GM18873 (cell line): ENCODE measurements around the gene CAMK2D.

Experiments used
- ATAC-seq: cut with Tn5 transposase; IDR thresholded peaks from one replicate; pipeline ENCODE4 v1.9.1; 2021; ENCODE audit warnings: mild to moderate bottlenecking, moderate library complexity, moderate number of reproducible peaks; ENCODE audit not compliant: unreplicated experiment, low FRiP score

CAMK2D gene

DNA sequence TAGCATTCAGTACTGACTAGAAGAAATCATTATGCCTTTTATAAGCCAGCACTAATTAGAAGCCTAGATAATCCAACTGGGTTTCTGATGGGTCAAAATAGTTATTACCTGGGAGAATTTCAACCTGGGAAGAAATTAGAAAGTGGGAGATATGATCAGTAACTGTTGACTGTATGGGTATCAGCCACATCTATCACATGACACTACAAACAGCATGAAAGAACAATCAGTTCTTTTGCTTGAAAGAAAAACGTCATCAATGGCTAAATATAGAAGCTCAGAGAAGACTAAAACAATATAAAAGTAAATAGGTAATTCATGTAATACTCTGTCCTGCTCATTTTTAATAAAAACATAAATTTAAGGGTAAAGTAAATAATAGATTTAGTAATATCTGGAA lies 145.1 kb downstream of the CAMK2D start:
- ATAC-seq = no peak

DNA sequence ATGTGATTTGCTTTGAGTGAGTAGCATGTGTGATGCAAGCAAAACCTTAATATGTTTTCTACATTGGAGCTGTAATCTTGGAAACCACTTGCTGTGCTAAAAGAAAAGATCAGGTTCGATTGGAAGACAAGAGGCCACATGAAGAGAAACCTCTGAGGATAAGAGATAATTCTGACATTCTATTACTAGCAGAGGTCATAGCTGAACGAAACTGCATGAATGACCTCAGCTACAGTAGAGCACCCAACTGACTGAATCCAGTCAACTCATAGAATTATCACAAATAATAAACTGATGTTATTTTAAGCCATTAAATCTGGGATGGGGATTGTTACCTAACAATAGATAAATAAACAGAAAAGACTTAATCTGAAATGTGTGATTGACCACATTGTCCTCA lies 147.1 kb downstream of the CAMK2D start:
- no peak for ATAC-seq

DNA sequence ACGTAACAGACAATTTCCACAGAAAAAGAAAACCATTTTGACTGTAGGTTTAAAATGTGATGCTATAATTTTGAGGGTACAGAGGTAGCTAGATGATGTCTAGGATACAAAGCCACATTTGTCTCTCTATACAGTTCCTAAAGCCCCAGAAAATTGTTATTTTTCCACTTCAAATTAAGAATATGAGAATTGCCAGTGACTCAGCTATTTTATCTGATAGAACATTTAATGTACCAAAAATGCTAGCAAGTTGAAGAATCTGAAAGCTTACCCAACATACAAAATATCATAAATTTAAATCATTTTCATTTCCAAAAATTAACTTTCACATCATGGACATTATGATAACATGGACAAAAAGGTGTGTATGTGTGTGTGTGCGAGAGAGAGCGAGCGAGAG lies 148.0 kb downstream of the CAMK2D start:
- ATAC-seq = no peak

DNA sequence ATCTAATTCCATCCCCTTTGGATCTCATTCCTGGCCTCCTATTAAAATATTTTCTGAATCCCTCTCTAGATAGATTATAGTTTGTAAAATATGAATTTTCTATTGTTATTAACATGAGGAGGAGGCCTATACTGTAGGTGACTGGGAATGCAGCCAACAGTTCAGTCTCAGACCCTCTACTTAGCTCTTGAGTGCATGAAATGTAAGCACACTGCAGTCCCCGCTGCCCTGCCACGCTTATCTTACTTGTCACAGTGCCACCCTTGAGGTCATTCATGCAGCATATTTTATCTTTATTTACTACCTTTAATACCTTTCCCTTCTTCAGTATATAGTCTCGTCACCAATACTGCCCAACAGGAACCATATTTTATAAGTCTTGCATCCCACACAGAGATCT lies 151.0 kb downstream of the CAMK2D start:
- no peak for ATAC-seq

DNA sequence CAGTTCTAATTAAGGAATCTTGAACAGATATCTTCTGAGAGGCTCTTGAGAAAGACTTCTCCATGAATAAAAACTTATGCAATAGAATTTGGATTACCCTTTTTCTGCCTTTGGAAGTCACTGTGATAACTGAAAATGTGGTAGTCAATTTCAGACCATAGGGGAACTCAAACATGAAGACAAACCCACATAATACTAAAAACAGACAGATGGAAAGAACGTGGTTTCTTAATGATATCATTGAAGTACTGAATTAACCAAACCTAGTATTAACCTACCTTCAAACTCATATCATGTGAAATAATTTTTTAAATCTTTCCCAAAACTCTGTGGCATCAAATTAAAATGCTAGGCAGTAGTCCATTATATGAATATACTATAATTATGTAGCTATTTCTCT lies 153.5 kb downstream of the CAMK2D start:
- no peak for ATAC-seq

DNA sequence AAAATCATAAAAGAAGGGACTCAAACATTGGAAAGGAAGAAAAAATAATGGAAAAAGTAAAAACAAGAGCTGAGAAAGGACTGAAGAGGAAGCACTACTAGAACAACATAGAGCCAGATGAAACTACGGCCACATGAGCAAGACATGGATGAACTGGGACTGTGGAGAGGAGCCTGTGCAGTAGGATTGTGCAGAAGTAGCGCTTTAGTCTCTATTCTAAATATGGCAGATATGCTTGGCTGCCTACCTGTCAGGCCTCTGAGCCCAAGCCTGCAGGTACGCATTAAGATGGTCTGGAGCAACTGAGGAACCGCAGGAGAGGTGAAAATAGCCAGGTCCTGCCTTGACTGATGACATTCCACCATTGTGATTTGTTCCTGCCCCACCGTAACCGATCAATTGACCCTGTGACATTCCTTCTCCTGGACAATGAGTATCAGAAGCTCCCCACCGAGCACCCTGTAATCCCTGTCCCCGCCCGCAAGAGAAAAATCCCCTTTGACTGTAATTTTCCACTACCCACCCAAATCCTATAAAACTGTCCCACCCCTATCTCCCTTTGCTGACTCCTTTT lies 154.3 kb downstream of the CAMK2D start:
- no peak for ATAC-seq

DNA sequence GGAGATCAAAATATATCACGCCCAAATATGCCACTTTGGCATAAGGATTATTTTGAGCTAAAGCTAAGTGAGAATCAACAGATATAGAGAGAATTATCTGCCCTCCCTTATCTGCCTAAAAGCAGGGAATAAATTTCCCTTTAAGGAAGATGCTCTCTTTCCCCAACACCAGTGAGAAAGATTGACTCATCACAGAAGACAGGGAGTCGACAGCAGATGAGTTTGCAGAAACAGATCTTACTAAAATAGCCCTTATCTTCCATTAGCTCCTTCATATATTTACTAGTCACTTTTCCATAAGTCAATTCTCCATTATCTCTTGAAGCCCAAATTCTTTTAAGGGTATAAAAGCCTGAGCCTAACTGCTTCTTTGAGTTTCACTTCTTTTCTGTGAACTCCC lies 156.6 kb downstream of the CAMK2D start:
- no peak for ATAC-seq

GRCh38 chr4:113603911-113604310 lies 157.6 kb downstream of the CAMK2D start:
- no peak for ATAC-seq

DNA sequence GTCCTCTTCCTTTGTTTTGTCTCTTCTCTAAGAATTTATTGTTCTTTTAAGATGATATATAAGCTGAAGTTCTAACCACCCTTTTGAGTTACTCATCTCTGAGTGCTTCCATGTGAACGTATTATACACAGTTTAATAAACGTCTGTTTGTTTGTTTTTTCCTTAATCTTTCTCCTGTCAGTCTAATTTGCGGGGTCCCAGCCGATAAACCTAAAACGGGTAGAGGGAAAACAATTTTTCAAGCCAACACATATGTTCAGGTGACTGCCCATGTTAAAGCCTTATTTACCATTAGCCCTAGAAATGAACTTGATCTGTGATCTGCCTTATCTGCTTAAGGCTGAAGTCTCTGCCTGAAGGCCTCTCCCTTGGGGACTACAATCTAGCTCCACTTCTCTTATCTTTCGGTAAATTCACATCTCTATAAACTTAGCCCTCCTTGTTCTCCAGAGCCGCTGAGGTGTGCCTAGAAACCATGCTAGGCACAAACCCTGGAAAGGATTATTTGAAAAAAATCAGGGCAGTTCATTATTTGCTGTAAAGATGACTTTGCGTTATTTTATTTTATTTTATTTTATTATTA lies 158.8 kb downstream of the CAMK2D start:
- ATAC-seq = no peak

DNA sequence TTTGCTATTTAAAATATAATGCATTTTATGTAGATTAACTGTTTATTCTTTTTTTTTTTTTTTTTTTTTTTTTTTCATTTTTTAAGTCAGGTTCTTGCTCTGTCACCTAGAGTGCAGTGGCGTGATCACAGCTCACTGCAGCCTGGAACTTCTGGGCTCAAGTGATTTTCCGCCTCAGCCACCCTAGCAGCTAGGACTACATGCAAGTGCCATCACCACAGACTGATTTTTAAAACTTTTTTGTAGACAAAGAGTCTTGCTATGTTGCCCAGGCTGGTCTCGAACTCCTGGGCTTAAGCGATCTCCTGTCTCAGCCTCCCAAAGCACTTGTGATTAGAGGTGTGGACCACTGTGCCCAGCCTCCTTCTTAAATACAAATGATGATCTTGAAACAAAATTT lies 159.9 kb downstream of the CAMK2D start:
- no peak for ATAC-seq

DNA sequence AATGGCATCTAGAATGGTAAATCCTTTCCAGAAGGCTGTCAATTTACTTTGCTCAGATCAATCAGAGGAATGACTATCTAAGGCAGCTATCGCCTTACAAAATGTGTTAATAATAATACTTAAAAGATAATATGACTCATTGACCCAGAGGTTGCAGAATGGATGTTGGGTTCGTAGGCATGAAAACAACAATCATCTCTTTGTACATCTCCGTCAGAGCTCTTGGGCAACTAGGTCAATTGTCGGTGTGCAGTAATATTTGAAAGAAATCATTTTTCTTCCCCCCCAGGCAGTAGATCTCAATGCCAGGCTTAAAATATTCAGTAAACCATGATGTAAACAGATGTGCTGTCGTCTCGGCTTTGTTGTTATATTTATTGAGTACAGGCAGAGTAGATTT lies 165.1 kb downstream of the CAMK2D start:
- ATAC-seq = no peak

DNA sequence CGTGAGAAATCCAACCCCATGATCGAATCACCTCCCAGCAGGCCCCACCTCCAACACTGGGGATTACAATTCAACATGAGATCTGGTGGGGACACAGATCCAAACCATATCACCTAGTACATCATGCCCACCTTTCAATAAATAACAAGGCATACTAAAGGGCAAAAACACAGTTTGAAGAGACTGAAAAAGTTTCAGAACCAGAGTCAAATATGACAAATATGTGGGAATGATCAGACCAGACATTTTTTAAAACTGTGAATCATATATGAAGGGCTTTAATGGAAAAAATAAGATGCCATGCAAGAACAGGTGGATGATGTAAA lies 167.3 kb downstream of the CAMK2D start:
- no peak for ATAC-seq

DNA sequence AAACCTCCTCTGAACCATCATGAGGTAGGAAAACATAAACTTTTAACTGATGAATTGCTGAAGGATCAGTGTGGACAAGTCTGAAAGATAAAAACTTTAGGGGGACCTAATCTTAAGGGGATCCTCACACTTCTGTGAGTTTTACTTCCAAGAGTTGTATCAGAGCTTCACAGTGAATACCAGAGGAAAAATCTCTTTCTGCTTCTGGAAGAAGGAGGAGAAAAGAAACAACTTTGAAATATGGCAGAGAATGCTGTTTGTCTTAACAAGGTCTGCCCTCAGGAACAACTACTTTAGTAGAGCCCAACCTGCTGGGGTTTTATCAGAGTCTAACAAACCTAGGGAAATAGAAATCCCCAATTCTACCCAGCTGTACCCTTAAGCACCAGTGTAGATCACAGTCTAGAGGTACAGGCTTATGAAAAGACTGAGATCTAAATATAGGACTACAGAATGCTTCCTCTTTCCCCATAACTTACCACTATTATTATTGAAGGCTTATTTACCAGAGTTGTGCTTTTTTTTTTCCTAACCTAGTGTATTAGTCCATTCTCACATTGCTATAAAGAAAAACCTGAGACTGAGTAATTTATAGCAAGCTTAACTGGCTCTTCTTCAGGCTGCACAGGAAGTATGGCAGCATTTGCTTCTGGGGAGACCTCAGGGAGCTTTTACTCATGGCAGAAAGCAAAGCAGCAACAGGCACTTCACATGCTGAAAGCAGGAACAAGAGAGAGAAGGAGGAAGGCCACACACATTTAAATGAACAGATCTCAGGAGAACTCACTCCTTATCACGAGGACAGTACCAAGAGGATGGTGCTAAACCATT lies 167.9 kb downstream of the CAMK2D start:
- ATAC-seq = peak; percentile 61

DNA sequence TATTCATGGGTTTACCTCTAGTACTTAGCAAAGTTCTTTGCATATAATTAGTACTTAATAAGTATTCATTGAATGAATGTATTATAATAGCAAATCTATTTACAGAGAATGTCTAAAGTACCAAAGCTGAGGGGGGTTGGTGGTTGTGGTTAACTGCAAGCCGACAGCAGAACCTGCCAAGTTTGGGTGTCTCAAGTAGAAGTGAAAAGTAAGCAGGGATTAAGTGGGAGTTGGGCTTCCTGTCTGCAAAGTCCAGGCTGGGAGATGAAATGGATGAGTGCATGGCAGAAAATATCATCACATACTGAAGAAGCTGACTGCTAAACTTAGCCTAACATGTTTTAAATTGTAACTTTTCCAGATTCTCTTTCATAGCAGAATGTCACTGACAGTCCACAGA lies 169.6 kb downstream of the CAMK2D start:
- no peak for ATAC-seq

DNA sequence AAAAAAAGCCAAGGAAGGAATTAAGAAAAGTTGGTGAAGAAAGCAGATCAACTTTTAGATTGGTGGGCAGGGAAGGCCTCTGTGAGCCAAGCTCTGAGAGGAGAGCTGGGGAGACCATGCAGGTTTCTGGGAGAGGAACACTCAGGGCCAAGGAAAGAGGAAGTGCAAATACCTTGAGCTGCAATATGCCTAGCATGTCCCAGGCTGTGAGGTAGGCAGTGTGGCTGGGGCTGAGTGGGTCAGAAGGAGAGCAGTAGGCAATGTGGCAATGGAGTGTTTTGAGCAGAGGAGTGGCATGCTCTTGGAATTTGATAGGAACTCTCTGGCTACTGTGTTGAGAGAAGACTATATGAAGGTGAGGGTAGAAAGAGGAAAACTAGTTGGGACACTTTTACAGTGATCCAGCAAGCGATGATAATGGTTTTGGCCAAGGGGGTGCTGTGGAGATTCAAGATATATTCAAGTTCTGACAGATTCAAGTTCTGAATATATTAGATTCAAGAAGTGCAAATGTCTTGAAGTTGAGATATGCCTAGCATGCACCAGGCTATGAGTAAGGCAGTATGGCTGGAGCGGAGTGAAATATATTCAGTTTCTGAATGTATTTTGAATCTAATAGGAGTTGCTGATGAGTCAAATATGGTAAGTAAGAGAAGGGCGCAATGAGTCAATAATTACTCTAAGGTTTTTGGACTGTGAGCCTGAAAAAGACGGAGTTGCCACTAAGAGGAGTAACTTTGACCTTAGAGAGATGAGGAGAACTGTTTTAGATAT lies 172.5 kb downstream of the CAMK2D start:
- no peak for ATAC-seq

GRCh38 chr4:113587640-113588275 lies 173.8 kb downstream of the CAMK2D start:
- no peak for ATAC-seq

DNA sequence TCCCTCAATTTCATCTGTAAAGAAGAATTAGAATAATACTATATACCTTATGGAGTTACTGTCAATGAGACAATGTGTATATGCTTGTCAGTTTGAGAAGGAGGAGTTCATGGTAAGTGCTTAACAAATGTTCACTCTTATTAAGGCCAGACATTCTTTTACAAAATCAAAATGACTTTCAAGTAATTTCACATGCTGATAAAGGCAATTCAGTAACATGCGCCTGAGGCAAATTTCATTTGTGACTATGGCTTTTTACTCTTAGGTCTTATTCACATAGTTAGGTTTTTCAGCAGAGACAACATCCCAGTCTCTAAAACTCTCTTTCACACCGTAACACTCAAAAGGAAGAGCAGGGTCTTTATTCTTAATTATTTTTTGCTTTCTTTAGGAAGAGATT lies 174.4 kb downstream of the CAMK2D start:
- ATAC-seq = no peak

DNA sequence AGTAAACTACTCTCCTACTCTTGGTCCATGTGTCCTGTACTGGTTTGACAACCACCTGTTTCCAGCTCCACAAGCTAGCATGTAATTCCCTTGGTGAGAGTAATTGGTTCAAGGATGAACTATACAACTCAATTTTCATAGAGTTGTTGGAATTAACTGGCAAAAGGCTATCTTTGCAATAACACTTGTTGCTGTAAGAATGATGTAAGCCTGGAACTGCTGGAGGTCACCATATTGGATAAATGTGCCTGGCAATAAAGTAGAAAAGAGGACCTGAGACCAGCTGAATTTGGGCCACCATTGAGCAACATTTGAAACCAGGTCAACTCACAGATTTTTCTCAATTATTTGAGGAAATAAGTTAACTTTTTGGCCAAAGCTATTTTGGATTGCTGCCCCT lies 175.5 kb downstream of the CAMK2D start:
- no peak for ATAC-seq

DNA sequence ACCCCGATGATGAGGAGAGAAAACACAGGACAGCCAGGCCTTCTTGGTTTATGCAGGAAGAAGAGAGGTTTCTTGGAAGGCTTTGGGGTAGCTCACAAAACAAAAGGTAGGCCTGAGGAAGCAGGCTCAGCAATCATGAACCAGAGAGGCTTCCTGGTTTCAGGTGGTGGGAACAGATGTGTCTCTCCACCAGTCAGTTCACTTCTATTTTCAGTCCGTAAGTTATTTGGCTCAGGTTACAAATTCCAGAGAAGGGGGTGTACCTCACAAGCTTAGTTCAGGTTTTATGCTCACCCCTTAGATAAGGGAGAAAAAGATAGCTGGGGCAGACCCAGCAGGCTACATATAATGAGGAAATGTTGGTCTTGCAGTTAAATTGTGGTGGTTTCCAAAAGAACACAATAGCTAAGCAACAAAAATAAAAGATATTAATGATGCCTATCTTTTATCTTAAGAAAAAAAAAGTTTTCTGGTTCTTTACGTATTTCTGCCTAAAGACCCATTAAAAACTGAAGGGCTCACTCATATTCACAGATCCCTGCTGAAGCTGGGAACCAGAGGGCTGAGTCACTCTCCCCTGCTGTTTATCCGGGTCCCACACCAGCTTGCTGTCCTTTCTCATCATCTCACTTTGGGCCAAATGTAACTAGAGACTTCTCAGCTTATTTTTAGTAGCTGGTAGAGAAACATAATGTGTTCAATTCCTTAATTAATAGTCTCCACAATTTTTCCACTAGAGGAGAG lies 177.0 kb downstream of the CAMK2D start:
- ATAC-seq = no peak

DNA sequence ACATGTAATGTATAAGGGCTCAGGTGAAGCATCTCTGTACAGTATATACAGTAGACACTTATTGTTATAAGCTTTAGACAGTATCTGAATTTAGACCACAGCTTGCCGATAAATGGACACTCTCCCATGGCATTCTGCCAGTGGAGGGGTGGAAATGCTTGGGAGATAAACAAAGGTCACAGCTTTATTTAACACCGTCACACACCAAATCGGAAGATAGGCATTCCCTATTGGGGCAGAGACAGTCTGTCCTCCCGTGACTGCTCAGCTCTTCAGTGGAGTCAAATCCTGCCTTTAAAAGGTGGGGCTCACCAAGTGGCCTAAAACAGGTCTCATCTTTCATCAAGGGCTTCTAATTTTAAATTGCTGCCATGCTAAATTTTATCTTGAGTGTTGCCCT lies 178.8 kb downstream of the CAMK2D start:
- no peak for ATAC-seq
